Hepatocyte (in vitro differentiated cells): ENCODE measurements around the gene MAPKBP1.

ENCODE experiments used
- CTCF ChIP-seq: fragments of 200-600 bp; sonication (generic); IDR thresholded peaks from 2 replicates; pipeline ENCODE4 v1.5.1; 2016; ENCODE audit warnings: antibody characterized with exemption, mild to moderate bottlenecking; ENCODE audit not compliant: poor library complexity
- EZH2 ChIP-seq: fragments of 200-600 bp; sonication (generic); IDR thresholded peaks from 2 replicates; pipeline ENCODE4 v1.6.1; 2016; ENCODE audit warnings: antibody characterized with exemption, mild to moderate bottlenecking, borderline replicate concordance

GRCh38 chr15:41794081-41794480, 19.8 kb downstream of the MAPKBP1 start:
- no peak for TF ChIP-seq CTCF
- no peak for TF ChIP-seq EZH2
